HG03469 (cell line): Measurements from ENCODE around the gene WDTC1.

Source experiments
- ATAC-seq: cut with Tn5 transposase; IDR thresholded peaks from one replicate; pipeline ENCODE4 v1.9.1; 2021; ENCODE audit warnings: mild to moderate bottlenecking, moderate library complexity, moderate number of reproducible peaks; ENCODE audit not compliant: unreplicated experiment

WDTC1 gene

DNA sequence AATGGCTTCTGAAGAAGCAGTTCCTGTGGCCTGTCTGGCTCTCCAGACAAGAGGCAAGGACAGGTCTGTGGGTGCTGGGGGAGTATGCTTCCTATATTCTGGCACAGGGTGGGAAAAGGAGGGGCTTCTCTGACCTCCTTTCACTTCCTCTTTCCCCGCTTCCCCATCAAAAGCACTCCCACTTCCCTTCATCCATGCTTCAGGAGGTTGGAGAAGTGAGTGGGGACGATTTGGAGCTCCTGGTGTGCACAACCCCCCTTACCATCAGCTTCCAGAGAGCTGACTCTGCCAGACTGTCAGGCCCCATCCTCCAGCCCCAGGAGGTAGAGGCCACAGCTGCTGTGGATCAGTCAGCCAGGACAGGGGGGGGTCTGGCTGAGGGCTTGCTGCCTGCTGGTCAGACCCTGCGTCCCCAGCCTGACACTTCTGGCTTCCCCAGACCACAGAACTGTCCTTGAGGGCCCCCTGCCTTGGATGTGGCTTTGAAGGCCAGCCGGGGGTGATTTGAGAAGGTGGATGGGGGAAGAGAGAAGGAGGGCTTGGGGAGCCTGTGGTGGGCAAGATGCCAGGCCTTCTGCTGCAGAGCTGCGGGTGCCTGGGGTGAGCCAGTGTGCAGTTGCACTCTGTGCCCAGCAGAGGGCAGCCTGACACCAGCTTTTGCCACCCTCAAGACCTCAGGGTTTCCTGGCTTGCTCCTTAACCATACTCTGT lies 66.1 kb downstream of the WDTC1 start:
- ATAC-seq: no peak

DNA sequence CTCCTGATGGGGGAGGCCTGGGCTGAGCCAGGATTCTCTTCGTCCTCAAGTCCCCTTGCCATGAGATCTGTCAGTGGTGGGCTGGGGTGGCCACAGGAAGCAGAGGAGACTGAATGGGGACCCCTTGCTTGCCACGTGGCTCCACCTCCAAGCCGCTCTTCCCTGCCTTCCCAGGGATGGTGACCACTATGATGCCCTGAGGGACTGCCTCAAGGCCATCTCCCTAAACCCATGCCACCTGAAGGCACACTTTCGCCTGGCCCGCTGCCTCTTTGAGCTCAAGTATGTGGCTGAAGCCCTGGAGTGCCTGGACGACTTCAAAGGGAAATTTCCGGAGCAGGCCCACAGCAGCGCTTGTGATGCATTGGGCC lies 66.6 kb downstream of the WDTC1 start:
- no peak for ATAC-seq

DNA sequence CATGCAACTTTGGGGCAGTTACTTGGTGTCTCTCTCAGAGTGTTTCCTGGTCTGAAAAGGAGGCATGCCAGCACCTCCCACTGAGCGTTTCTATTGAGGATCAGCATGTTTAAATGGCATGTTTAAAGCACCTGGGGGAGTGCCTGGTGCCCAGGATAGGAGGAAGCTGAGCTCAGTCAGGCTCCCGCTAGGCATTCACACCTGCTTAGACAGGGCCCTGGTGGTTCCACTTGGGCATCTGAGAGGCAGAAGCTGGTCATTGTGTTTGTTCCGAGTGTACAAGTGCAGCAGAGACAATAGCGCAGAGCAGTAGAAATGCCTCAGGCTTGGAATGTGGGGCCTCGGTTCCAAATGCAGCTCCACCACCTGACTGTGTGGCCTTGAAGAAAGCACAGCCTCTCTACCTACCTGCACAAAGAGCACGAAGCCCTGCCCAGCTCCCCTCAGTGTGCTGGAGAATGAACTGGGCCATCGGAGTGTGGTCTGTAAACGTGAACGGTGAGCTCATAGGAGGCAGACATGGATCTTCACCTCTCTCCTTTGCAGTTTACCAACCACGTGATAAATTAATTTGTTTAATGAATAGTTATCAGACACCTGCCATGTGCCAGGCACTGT lies 67.3 kb downstream of the WDTC1 start:
- ATAC-seq: no peak

DNA sequence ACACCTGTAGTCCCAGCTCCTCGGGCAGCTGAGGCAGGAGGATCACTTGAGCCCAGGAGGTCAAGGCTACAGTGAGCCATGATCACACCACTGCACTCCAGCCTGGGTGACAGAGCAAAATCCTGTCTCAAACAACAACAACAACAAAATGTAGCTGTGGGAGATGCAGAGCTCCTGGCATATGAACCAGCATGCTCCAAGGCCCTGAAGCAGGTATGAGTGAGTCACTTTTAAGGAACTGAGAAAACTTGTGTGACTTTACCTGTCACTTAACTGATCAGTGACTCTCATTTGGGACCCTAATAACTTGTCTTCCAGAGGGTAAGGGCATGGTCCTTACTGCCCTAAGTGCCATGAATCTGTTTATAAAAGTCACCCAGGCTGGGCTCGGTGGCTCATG lies 68.2 kb downstream of the WDTC1 start:
- ATAC-seq: no peak

DNA sequence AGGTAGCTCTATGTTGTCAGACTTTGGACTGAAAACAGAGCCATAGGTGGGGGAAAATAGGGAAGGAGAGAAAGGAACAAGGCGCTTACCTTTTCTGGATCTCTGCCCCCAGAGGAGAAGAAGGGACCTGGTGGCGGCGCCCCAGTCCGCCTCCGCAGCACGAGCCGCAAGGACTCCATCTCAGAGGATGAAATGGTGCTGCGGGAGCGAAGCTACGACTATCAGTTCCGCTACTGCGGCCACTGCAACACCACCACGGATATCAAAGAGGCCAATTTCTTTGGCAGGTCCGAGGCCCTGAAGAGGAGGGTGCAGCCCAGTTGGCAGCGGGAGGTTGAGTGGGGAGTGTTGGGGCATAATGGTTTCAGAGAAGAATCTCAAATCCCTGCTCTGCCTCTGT lies 69.1 kb downstream of the WDTC1 start:
- ATAC-seq: no peak

DNA sequence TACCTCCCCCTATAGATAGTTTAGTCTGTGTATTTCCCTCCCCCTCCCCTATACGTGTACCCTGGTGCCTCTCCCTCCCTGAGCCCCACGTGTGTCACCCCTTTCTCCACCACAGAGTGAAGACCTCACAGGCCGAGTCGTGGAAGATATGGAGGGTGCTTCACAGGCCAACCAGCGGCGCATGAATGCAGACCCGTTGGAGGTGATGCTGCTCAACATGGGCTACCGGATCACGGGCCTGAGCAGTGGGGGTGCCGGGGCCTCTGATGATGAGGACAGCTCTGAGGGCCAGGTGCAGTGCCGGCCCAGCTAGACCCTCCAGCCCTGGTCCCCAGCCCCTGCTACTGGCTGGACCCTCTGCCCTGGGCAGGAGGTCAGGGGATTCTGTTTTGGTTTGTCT lies 71.6 kb downstream of the WDTC1 start:
- ATAC-seq: no peak

DNA sequence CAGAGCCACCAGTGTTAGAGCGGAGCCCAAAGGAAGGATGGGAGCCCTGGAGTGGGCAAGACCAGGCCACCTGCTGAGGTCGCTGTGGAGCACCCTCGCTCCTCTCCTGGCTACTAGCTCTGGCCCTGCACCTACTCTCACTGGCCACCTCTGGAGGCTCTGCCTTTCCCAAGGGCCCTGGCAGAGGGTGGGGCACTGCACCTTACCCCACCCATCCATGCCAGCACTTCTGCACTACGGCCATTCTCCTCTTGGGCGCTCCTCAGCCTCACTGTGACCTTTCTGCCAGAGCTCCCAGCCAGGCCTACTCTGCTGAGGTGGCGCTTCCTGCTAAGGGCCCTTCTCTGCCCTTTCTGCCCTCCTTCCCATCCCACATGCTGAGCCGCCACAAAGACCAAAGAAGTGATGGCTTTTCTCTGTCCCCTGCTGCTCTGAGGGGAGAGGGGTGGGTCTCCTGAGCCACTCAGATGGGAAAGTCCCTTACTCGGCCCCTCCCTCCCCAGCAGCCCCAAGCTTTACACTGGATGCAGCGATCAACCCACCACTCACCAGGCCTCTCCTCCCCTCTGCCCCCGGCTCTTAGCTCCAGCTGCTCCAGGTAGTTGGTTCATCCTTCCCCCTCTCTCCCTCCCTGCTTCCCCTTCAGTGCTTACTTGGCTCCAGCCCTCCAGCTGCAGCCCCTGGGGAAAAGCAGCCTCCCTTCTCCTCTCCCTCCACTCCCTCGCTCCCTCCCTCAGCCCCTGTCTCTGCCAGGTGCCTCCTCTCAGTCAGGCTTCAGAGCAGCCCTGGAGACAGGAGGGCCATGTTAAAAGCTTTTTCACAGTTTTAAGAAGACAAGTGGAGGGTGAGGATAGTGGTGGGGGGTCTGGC lies 72.7 kb downstream of the WDTC1 start:
- no peak for ATAC-seq

DNA sequence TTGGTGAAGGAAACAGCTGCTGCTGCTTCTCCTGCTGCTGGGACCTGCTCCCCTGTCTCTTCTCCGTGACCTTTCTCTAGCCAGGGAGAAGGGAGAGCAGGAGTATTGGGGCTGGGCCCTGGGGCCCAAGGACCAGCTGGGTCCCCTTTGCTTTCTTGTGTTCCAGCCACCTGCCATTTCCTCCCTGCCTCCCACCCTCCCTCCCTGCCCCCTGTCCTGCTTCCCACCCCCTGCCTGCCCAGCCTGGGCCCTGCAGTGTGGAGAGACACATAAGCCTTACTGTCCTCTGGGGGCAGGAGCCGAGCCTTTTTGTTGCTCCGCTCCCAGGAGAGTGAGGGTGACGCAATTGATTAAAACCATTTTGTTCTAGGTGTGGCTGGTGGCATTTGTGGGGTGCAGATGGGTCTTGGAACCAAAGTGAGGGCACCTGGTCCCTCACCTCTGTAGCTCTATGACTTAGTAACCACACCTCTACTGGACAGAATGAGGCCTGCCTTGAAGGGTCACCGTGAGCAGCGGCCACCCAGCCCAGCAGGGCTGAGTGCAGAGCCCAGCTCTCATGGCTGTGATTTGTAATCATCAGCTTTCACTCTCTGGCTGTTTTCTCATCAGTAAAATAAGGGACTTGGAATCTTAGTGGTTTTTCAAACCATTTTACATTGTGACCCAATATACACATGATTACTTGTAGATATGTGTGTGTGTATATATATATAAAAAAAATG lies 73.6 kb downstream of the WDTC1 start:
- ATAC-seq: no peak

DNA sequence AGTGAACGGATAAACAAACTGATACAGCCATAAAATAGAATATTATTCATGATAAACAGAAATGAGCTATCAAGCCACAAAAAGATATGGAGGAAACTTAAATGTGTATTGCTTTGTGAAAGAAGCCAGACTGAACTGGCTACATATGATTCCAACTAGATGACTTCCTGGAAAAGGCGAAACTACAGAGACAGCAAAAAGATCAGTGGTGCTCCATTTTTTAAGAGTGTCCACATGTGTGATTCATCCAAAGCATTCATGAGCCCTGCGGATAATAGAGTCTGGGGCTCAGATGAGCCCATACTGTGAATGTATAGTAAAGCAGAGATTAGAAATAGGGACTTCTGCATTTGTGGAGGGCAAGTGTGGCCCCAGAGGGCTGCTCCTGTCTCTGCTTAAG lies 79.7 kb downstream of the WDTC1 start:
- ATAC-seq: no peak

DNA sequence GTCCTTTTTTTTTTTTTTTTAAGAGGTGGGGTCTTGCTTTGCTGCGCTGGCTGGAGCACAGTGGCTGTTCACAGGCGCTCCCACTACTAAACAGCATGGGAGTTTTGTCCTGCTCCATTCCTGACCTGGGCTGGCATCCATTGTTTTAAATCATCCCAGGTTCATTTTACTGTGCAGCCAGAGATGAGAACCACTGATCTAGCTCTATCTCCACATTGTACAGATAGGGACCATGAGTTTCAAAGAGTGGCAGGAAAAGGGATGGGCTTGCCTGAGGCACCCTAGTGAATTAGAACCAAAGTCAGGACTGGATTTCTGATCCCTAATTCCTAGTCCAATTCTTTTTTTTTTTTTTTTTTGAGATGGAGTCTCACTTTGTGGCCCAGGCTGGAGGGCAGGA lies 80.3 kb downstream of the WDTC1 start:
- no peak for ATAC-seq

DNA sequence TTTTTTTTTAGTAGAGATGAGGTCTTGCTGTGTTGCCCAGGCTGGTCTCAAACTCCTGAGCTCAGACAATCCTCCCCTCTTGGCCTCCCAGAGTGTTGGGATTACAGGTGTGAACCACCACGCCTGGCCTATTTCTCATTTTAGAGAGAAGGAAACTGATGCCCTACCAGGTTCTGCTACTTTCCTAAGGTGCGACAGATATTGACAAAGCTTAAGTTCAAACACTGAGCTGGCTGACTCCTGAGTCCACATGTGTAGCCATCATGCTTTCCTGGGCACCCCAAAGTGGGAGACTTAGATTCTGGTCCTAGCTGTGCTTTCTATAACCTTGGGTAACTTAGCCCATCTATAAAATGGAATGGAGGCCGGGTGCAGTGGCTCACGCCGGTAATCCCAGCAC lies 82.4 kb downstream of the WDTC1 start:
- no peak for ATAC-seq

DNA sequence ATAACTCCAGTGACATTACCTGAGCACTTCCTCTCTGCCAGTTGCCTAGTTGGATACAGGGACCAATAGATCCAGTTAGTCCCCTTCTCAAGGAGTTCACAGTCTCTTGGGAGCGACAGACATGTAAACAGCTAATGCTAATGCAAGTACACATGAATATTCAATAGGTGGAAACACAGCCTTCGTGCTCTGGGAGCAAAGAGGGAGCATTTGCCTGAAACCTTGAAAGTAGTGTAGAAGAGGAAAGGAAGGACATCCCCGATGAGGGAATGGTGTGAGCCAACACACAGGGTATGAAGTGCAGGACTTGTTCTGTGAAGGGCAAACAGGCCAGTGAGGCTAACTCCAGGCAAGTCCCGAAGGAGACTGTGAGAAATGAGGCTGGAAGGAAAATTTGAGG lies 83.7 kb downstream of the WDTC1 start:
- no peak for ATAC-seq

DNA sequence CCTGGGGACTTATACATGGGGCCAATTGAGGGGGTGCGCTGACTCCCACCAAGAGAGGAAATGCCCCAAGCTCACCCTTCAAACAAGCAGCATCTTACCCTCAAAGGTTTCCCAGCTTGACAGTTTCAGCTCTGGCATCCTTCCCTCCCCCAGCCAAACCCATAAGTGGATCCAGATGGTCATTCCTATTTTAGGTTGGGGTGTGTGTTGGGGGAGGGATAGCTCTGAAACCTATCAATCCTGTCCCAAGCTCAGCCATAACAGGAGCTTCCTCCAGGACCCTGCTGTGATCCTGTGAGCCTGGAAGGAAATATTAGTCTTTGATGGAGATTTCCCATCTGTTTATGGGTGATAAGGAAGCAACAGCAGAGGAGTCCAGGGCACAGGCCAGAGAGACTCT lies 84.2 kb downstream of the WDTC1 start:
- ATAC-seq: no peak

DNA sequence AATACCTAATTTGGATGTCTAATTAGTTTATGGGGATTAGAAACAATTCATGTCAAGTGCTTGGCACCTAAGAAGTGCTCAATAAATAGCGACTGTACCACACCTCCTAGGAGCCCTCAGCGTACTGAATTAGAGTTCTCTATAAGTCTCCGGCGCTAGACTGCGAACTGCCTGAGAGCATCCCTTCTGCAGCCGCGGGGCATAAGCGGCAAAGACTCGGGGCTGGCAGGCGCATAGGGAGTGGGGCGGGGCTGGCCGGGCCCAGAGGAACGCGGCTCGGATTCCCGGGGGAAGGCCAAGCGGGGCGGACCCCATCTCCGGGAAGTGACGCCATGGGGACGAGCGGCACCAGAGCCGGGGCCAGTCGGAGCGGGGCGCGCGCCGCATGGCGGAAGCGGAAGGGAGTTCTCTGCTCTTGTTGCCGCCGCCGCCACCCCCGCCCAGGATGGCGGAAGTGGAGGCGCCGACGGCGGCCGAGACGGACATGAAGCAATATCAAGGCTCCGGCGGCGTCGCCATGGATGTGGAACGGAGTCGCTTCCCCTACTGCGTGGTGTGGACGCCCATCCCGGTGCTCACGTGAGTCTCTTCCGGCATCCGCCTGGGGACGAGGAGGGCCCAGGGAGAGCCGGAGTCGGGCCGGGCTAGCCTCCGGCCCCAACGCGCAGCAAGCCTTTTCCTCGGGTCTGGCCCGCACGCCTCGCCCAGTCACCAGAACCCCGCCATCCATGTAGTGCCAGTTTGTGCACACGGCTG lies 87.6 kb downstream of the WDTC1 start, which contains the start of gene TMEM222:
TSS of gene TMEM222 (plus strand) at position 351 of the 756 bp plus-strand sequence. CDS start at position 386, 35 bp downstream.
- peak; percentile 73 for ATAC-seq

DNA sequence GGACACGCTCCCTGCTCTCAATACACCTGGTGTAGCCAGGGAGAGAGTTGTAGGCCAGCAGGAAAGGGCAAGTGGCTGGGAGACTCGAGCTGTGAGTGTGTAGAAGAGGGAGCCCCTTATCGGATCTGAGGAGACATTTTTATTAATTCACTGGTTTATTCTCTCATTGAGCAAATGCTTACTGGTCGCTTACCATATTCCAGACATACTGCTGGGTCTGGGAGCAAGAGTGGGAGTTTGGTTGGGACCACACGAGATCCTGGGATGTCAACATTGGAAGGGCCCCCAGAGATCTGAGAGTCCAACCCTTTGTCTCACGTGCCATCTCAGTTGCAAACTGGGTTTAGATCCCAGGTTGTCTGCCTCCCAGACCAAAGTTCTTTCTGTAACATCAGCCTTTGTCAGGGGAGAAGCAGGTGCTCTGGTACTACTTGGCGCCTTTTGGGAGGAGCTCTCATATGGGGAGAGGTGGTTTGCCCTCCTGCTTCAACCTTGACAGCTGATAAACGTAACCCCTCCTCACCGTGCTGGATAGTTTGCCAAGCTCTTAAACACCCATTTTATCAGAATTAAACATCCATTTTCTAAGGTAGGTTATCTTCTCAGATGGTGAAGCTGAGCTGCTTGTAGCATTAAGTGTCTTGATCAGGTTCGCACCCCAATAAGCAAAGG lies 88.3 kb downstream of the WDTC1 start:
- ATAC-seq: no peak

DNA sequence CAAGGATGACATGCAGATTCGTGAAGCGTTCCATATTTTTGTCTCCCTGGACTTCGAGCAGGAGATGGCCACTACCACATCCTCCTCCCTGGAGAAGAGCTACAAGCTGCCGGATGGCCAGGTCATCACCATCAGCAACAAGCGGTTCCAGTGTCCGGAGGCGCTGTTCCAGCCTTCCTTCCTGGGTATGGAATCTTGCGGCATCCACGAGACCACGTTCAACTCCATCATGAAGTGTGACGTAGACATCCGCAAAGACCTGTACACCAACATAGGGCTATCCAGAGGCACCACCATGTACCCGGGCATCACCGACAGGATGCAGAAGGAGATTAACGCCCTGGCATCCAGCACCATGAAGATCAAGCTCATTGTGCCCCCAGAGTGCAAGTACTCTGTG lies 90.9 kb downstream of the WDTC1 start:
- ATAC-seq: no peak

DNA sequence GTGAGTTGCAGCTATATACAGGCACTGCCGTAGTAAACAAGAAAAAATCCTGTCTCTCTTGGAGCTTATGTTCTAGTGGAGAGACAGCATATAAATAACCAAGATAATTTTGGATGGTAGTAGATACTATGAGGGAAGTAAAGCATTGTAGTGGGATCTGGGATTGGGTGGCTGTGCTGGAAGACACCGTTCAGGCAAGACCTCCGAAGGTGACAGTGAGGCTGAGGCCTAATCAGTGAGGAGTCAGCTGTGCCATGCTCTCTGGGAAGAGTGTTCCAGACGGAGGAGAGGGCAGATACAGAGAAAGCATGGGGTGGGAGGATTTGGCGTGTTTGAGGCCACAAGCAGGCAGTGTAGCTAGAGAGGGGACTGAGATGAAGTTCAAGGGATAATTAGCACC lies 93.5 kb downstream of the WDTC1 start:
- no peak for ATAC-seq

DNA sequence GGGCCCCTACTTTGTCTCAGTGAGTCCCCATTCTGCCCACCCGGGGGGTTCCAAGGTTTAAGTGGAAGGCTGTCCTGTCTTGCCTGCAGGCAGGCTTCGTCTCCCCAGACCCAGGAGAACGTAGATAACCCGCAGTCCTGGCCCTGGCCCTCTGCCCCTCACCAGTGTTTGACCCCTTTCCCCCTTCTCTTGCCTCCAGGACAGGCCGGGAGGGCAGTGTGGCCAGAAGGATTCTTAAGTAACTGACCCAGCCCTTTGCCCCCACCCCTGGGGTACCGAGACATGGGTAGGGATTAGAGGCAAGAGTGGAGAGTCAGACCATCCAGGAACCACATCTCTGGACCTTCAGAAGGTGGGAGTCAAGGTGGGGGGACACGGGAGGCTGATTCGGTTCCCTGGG lies 96.4 kb downstream of the WDTC1 start:
- ATAC-seq: no peak

DNA sequence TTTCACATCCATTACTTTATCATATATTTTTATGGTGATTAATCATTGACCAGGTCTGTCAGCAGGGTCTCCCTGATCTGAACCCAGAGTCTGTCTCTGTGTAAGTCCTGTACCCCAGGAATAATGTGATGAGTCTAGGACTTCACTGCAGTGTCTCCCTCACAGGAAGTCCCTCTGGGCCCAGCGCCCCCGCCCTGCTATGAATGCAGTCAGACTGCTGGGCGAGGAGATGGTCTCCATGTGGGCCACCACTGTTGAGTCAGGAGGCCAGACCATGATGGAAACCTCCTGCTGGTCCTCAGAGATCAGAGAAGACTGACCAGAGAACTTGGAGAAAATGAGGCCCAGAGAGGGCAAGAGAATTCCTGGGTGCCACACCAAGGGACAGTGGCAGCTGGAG lies 97.0 kb downstream of the WDTC1 start:
- no peak for ATAC-seq

DNA sequence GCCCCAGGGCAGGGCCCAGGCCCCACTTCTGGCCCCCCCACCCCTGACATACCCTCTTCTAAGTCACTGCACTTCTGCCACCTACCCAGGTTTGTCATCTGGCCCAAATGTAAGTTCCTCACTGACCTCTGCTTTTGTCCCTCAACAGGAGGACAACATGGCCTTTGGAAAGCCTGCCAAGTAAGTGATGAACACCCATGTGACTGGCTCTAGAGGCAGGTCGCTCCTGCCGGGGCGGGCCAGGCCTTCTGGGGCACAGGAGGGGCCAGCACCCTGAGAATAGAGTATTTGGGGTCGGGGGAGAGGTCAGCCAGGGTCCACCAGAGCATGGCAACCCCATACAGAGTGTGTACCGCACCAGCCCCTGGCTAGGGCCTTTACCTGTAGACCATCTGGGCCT lies 97.5 kb downstream of the WDTC1 start:
- no peak for ATAC-seq
